ENCODE measurements around the gene ZNF554. TPM values are rescaled to one million over a fixed set of nuclear protein-coding genes. Genes with fewer than 3 reads are reported as not detected.

Gene ZNF554
- total RNA-seq, 4 donors from 2014 or later = 0.70 to 5.1 (median 4.0) TPM

DNA sequence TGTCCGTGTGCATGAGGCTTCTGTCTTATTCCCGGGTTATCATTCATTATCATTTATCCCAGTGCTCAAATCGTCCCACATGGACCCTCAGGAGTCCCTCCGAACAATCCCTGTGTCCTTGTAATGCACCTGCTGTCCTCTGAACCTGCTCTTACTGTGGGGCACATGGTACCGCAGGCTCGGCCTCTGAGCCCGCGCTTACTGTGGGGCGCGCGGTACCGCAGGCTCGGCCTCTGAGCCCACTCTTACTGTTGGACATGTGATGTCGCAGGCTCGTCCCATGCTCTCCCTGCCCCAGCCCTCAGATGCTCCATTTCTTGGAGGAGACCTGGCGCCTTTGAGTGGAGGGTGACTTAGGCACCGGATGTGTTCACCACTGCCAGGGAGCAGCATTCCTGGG lies 16.8 kb upstream of the ZNF554 start:
- H3K9me3 ChIP-seq = no peaks in the 10 kb centered on the region
- TF ChIP-seq, protein P1, sequence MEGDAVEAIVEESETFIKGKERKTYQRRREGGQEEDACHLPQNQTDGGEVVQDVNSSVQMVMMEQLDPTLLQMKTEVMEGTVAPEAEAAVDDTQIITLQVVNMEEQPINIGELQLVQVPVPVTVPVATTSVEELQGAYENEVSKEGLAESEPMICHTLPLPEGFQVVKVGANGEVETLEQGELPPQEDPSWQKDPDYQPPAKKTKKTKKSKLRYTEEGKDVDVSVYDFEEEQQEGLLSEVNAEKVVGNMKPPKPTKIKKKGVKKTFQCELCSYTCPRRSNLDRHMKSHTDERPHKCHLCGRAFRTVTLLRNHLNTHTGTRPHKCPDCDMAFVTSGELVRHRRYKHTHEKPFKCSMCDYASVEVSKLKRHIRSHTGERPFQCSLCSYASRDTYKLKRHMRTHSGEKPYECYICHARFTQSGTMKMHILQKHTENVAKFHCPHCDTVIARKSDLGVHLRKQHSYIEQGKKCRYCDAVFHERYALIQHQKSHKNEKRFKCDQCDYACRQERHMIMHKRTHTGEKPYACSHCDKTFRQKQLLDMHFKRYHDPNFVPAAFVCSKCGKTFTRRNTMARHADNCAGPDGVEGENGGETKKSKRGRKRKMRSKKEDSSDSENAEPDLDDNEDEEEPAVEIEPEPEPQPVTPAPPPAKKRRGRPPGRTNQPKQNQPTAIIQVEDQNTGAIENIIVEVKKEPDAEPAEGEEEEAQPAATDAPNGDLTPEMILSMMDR (IDR thresholded peaks at IDR 0.05) = no peak
- TF ChIP-seq POLR2A (IDR thresholded peaks at IDR 0.05) = no peak
- intact Hi-C loops (cut with DNase I) = no loop called here
- H3K27ac ChIP-seq = no peak overlapping the region
- H3K4me3 ChIP-seq = no peak overlapping the region
- no peaks in the 10 kb centered on the region for H3K4me1 ChIP-seq
- H3K27me3 ChIP-seq = no peaks in the 10 kb centered on the region
- 94 to 98% methylated on average over 12 to 13 of the region's 17 CpGs for WGBS, 2 donors
- no peak for DNase-seq
- H3K36me3 ChIP-seq = peaks cover 4 to 96% (median 9%) of the 10 kb centered on the region in 3 donors

DNA sequence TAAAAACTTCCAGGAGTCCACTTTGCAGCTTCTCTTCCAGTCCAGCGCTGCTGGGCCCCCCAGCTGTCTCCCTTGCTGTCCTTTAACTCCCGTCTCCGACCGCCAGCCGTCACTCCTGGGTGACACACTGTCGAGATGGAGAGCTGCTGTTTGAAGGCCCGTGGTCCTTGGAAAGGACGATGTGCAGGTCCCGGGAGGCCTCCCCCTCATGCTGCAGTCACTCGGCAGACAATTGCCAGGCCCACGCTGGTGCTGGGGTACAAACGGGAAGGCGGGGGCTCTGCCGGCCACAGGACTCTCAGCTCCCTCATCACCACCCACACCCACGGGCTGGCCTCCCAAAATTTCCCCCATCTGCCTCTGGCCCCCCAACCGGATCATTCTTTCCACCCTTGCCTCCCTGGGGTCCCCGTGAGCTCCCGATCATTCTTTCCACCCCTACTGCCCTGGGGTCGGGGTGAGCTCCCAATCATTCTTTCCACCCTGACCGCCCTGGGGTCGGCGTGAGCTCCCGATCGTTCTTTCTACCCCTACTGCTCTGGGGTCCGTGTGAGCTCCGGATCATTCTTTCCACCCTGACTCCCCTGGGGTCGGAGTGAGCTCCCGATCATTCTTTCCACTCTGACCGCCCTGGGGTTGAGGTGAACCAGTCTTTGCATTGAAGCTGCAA lies 16.0 kb upstream of the ZNF554 start:
- Histone ChIP-seq H3K27me3 (no peaks in the 10 kb centered on the region), H3K27ac (no peak overlapping the region), H3K4me1 (no peaks in the 10 kb centered on the region), H3K4me3 (no peak overlapping the region), H3K36me3 (peaks cover 10 to 96% (median 11%) of the 10 kb centered on the region in 3 donors), H3K9me3 (no peaks in the 10 kb centered on the region)
- WGBS, 2 donors = 92 to 93% methylated on average over 14 to 15 of the region's 29 CpGs
- no peak for TF ChIP-seq POLR2A (IDR thresholded peaks at IDR 0.05)
- TF ChIP-seq, protein P1 (IDR thresholded peaks at IDR 0.05) = no peak
- no peak for DNase-seq
- intact Hi-C loops (cut with DNase I) = no loop called here

DNA sequence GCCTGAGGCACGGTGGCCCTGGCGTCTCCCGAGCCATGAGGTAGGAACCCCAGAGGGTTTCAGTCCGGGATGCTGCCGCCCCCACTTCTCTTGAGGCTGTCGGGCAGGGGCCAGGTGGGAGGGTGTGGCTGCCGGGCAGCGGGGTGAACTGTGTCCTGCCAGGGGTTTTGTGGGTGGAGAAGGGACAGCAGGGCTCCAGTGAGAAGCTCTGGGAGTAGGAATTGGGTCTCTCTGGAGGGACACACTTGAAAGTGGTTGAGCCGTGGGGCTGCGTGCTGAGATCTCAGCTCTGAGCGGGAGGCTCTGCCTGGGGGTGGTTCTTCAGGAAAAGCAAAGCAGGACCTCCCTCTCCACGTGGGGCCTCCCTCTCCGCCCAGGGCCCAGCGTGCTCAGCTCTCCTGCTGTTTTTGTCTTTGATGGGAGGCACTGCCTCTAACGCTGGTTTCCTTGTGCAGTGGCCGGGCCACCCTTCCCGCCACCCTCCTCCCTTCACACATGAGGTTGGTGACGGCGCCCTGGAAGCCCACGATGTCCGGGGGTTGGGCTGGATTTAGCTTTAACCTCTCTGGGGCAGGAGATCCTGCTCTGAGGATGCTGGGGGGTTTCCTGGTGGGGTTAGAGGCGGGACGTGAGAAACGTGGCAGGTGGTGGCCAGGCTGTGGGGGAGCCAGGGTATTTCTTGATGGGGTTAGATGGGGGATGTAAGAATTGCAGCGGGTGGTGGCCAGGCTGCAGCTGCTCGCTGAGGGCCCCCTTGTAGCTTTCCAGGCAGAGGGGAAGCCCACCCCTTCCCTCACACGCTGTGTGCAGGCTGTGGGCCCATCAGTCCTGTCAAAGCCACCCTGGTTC lies 15.3 kb upstream of the ZNF554 start:
- WGBS, 2 donors = 86% methylated on average over 10 of the region's 27 CpGs; no CpG with 5 or more reads in 1 of the 2 donors
- Histone ChIP-seq H3K36me3 (peaks cover 15 to 96% (median 18%) of the 10 kb centered on the region in 3 donors), H3K27me3 (no peaks in the 10 kb centered on the region), H3K4me1 (no peaks in the 10 kb centered on the region), H3K27ac (no peak overlapping the region), H3K9me3 (no peaks in the 10 kb centered on the region), H3K4me3 (no peak overlapping the region)
- intact Hi-C loops (cut with DNase I) = no loop called here
- DNase-seq = no peak
- TF ChIP-seq, protein P1 (IDR thresholded peaks at IDR 0.05) = no peak
- TF ChIP-seq POLR2A (IDR thresholded peaks at IDR 0.05) = no peak

DNA sequence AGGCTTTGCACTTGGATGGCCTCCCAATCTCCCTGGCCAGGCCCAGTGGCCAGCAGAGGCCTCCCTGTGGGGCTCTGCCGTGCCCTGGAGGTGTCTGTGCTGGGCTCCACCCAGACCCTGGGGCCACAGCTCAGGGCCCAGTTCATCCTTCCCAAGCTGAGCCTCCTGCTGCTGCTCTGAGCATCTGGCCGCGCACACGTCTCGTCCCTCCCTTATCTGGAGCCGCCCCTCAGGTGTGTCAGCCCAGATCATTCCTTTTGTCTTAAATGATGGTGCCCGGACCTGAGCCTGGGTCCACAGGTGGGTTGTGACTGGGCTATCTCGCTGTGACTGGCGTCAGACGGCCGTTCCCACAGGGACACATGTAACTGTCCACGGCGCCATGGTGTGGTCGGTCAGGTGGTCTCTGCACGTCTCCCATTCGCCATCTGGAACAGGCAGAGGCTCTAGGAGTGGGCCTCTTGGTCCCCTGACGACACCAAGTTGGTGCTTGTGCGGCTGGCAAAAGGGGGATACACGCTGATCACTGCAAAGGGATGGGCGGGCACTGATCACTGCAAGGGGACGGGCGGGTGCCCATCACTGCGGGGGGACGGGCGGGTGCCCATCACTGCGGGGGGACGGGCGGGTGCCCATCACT lies 14.3 kb upstream of the ZNF554 start:
- TF ChIP-seq POLR2A (IDR thresholded peaks at IDR 0.05) = no peak
- TF ChIP-seq, protein P1 (IDR thresholded peaks at IDR 0.05) = no peak
- DNase-seq = no peak
- 100% methylated on average over 5 of the region's 28 CpGs; no CpG with 5 or more reads in 1 of the 2 donors for WGBS, 2 donors
- H3K27ac ChIP-seq = no peak overlapping the region
- H3K4me1 ChIP-seq = no peaks in the 10 kb centered on the region
- no peaks in the 10 kb centered on the region for H3K27me3 ChIP-seq
- H3K9me3 ChIP-seq = no peaks in the 10 kb centered on the region
- no peak overlapping the region for H3K4me3 ChIP-seq
- intact Hi-C loops (cut with DNase I) = no loop called here
- peaks cover 21 to 96% (median 23%) of the 10 kb centered on the region in 3 donors for H3K36me3 ChIP-seq

Data from esophagus squamous epithelium (tissue), 5 donors.